Gastroesophageal sphincter (tissue), 4 donors: ENCODE results near the gene PRSS21. TPM values are rescaled to one million over a fixed set of nuclear protein-coding genes. Genes with fewer than 3 reads are reported as not detected.

ENCODE experiments used
- ATAC-seq: fragments of 150-250 bp; one replicate; pipeline ENCODE4 v1.9.1; 2016; ENCODE audit warnings: mild to moderate bottlenecking, moderate library complexity
- H3K27ac ChIP-seq, 4 donors: fragments of 200-600 bp; sonication (generic) in 3 of 4; 1 replicate in 3 of 4; 2 replicates in 1 of 4; pipeline ENCODE4 v1.5.1; 2016 to 2019
- H3K27me3 ChIP-seq: fragments of 200-600 bp; sonication (generic); one replicate; pipeline ENCODE4 v1.5.1; 2019
- H3K36me3 ChIP-seq, 2 donors: fragments of 200-600 bp; sonication (generic); one replicate each; pipeline ENCODE4 v1.5.1; 2019; ENCODE audit warnings: control low read depth in 1 of 2
- H3K4me1 ChIP-seq, 3 donors: fragments of 200-600 bp; sonication (generic); 1 replicate in 2 of 3; 2 replicates in 1 of 3; pipeline ENCODE4 v1.5.1; 2016 to 2019; ENCODE audit warnings: control low read depth in 2 of 3
- H3K4me3 ChIP-seq, 2 donors: fragments of 200-600 bp; sonication (generic); one replicate each; pipeline ENCODE4 v1.5.1; 2019; ENCODE audit warnings: mild to moderate bottlenecking in 1 of 2, moderate library complexity in 1 of 2
- H3K9me3 ChIP-seq, 3 donors: fragments of 200-600 bp; sonication (generic); one replicate each; pipeline ENCODE4 v1.5.1; 2017 to 2019; ENCODE audit warnings: control low read depth in 2 of 3
- EP300 ChIP-seq: sonication (generic); formaldehyde crosslinking; IDR thresholded peaks from one replicate; pipeline ENCODE4 v1.6.1; 2017; ENCODE audit warnings: antibody characterized with exemption, mild to moderate bottlenecking
- POLR2A ChIP-seq, 2 donors: fragments of 450-650 bp; IDR thresholded peaks; one replicate each; pipeline ENCODE4 v1.6.1; 2017; ENCODE audit warnings: antibody characterized with exemption in 2 of 2, mild to moderate bottlenecking in 2 of 2, moderate library complexity in 1 of 2
- POLR2AphosphoS5 ChIP-seq: sonication (generic); formaldehyde crosslinking; IDR thresholded peaks from one replicate; pipeline ENCODE4 v1.6.1; 2017; ENCODE audit warnings: antibody characterized with exemption
- WGBS, 2 donors: methylation state at CpG; one replicate each; pipeline ENCODE4 v1.1.5; 2018; ENCODE audit warnings: low coverage in 1 of 2; 5-methylcytosine and 5-hydroxymethylcytosine counted together
- total RNA-seq, 4 donors: library from RNA; depleted of rRNA; stranded (reverse); fragments of >200 nt; gene quantifications; one replicate each; pipeline ENCODE4 v1.1.0, GENCODE V29; 2016
- TF ChIP-seq, protein P1 (sequence below), 4 experiments: fragments of 200-600 bp in 2 of 4; fragments of 450-650 bp in 2 of 4; sonication (generic) in 1 of 4; IDR thresholded peaks; one replicate each; pipeline ENCODE4 v1.5.1; 2017 to 2019; ENCODE audit warnings: antibody characterized with exemption in 4 of 4, mild to moderate bottlenecking in 2 of 4, moderate library complexity in 2 of 4

The PRSS21 gene
- total RNA-seq, 4 donors from 2014 or later: not detected

DNA sequence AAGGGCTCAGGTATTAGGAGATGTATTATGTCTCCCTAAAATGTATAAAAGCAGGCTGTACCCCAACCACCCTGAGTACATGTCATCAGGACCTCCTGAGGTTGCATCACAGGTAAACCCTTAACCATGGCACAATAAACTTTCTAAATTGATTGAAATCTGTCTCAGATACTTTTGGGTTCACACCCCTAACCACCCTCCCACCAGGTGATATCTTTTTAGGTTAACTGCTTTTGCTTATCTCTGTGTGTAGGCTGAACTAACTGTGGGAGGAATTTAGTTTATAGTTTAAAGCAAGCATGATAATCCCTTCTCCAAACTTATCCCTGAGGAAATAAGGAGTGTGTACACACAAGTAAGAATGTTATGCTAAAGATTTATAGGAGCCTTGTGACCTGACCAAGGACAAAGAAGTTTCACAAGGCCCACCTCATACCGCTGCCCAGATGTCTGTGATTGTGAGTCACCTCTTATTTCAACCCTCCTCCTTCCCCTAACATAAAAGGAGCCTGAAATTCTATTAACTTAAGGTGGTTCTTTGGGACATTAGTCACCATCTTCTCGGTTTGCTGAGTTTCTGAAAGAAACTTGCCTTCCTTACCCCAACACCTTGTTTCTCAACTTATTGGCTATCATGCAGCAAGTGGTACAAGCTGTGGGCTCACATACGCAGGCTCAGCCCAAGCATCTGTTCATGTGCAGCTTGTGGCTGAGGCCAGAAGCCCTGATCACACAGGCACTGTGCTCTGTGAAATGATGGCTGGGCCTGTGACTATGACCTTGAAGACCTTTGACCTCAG, 29.7 kb downstream of the PRSS21 start:
- Histone ChIP-seq H3K36me3 (no peaks in the 10 kb centered on the region), H3K27me3 (peaks cover 63% of the 10 kb centered on the region), H3K4me1 (peaks cover 0 to 11% (median 5%) of the 10 kb centered on the region in 3 donors), H3K9me3 (peaks cover 0 to 5% (median 0%) of the 10 kb centered on the region in 3 donors), H3K27ac (no peak overlapping the region), H3K4me3 (no peak overlapping the region)
- no peak for ATAC-seq
- WGBS, 2 donors: 22 to 52% methylated on average over 2 of the region's 3 CpGs
- TF ChIP-seq POLR2AphosphoS5 (no peak), POLR2A (IDR thresholded peaks at IDR 0.05) (no peak), EP300 (no peak)
- TF ChIP-seq, protein P1, sequence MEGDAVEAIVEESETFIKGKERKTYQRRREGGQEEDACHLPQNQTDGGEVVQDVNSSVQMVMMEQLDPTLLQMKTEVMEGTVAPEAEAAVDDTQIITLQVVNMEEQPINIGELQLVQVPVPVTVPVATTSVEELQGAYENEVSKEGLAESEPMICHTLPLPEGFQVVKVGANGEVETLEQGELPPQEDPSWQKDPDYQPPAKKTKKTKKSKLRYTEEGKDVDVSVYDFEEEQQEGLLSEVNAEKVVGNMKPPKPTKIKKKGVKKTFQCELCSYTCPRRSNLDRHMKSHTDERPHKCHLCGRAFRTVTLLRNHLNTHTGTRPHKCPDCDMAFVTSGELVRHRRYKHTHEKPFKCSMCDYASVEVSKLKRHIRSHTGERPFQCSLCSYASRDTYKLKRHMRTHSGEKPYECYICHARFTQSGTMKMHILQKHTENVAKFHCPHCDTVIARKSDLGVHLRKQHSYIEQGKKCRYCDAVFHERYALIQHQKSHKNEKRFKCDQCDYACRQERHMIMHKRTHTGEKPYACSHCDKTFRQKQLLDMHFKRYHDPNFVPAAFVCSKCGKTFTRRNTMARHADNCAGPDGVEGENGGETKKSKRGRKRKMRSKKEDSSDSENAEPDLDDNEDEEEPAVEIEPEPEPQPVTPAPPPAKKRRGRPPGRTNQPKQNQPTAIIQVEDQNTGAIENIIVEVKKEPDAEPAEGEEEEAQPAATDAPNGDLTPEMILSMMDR (IDR thresholded peaks at IDR 0.05): no peak

DNA sequence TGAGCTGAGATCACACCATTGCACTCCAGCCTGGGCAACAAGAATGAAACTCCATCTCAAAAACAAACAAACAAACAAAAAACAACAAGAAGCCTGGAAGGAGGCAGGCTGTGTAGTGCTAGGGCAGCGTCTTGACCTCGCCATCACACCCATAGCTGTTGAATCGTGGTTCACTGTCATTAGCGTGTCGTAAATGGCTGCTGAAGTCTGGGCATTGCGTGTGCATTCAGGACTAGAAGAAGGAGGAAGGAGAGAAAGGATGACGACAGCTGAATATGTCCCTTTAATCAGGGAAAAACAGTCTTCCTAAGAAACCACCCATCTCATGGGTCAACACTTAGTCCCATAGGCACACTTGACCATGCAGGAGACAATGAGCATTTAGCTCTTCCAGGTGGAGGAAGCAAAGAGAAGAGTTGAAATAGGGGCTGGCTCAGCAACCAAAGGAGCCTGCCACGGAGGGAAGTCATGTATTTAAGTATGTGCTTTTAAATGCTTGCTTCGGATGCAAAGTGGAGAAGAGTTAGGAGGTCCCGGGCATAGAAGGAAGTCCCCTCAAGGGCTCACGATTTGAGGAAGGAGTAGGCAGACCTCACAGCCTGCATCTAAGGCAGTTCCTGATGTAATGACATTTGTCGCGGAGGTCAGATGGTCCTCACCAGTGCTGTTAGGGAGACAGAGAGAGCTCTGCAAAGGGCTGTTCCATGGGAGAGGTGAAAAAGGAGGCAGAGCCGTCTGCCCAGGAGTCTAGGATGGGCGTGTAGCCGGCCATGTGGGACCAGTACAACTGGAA, 32.1 kb downstream of the PRSS21 start:
- no peak overlapping the region for H3K4me3 ChIP-seq
- H3K27me3 ChIP-seq: peaks cover 78% of the 10 kb centered on the region
- no peak for ATAC-seq
- no peak overlapping the region for H3K27ac ChIP-seq
- TF ChIP-seq POLR2A (IDR thresholded peaks at IDR 0.05) (no peak), POLR2AphosphoS5 (no peak), EP300 (no peak)
- TF ChIP-seq, protein P1 (IDR thresholded peaks at IDR 0.05): no peak
- H3K36me3 ChIP-seq: no peaks in the 10 kb centered on the region
- H3K4me1 ChIP-seq: no peaks in the 10 kb centered on the region
- H3K9me3 ChIP-seq: peaks cover 0 to 18% (median 0%) of the 10 kb centered on the region in 3 donors
- WGBS, 2 donors: 74 to 82% methylated on average over 7 to 11 of the region's 16 CpGs

DNA sequence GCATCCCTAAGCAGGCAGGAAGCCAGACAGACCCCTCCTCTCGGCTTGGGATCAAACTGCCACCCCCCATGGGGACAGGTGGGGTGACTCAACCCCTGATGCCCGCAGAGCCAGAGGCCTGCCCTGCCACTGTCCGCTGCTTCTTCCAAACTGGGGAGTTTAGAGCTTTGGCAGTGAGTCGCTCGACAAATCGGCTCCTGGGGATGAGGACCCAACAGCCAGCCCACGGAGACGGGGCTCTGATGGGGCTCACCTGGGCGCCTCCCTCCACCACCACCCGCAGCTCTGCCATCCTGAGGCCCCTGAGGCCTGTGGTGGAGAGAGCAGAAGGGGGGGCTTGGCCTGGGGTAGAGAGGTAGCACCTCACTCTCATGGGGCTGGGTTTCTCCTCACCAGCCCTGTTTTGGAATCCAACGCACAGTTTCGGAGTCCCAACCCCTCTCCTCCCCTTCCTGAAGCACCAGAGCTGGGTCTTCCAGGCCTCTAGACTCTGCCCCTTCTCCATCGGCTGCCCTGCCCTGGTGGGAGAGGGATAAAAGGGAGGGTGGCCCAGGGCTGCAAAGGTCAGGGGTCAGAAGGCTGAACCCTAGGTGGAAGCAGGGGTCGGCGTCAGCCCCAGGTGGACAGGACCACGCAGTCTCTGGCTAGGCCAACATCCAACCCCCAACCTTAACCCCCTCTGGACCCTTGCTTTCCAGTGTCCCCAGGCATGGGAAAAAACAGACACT, 35.1 kb downstream of the PRSS21 start:
- Histone ChIP-seq H3K36me3 (no peaks in the 10 kb centered on the region), H3K27me3 (peaks cover 86% of the 10 kb centered on the region), H3K9me3 (peaks cover 0 to 23% (median 0%) of the 10 kb centered on the region in 3 donors), H3K27ac (no peak overlapping the region), H3K4me3 (no peak overlapping the region), H3K4me1 (no peaks in the 10 kb centered on the region)
- no peak for ATAC-seq
- no peak for TF ChIP-seq EP300
- WGBS, 2 donors: 83 to 90% methylated on average over 1 to 2 of the region's 16 CpGs

DNA sequence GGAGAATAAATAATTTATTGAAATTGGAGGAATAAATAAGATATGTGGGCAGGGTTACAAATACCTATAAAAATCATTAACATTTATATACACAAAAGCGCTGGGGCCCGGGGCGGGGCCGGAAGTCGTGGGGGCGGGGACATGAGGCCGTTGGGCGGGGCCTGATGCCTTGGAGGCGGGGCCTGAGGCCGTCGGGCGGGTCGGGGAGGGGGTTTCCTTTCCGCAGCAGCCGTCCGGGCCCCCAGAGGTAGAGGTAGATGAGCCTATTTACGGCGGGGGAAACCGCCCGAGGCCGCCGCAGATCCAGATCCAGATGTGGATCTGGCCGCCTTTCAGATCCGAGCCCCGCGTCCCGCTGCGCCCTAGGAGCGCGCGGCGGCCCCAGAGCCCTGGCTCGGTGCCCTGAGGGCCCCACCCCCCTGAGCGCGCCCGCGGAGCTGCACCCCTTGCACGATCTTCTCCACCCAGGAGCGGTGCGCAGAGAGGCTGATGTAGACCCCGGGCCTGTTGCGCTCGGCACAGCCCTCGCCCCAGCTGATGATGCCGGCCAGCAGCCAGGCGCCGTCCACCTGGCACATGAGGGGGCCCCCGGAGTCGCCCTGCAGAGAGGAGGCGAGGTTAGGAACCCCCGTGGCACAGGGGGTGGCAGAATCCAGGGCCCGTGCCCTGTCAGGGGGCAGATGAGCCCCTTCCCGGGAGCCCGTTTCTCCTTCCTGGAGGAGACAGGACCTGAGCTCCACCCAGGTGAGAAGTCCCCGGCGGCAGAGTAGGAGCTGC, 35.9 kb downstream of the PRSS21 start:
- TF ChIP-seq, protein P1 (IDR thresholded peaks at IDR 0.05): no peak
- no peak for TF ChIP-seq EP300
- no peak for TF ChIP-seq POLR2A (IDR thresholded peaks at IDR 0.05)
- TF ChIP-seq POLR2AphosphoS5: no peak
- no peak overlapping the region for H3K27ac ChIP-seq
- no peak overlapping the region for H3K4me3 ChIP-seq
- peaks cover 0 to 6% (median 0%) of the 10 kb centered on the region in 3 donors for H3K4me1 ChIP-seq
- no peaks in the 10 kb centered on the region for H3K36me3 ChIP-seq
- 32% methylated on average over 9 of the region's 56 CpGs; no CpG with 5 or more reads in 1 of the 2 donors for WGBS, 2 donors
- no peak for ATAC-seq
- H3K27me3 ChIP-seq: peaks cover 92% of the 10 kb centered on the region
- H3K9me3 ChIP-seq: peaks cover 0 to 23% (median 0%) of the 10 kb centered on the region in 3 donors
